GM19099 (cell line): Measurements from ENCODE around the gene ABCC10.

Experiments
- POLR2A ChIP-seq: IDR thresholded peaks from 3 replicates; pipeline ENCODE4 v1.6.1; 2011; ENCODE audit warnings: low read depth; ENCODE audit not compliant: insufficient read length; ENCODE audit errors: extremely low read depth

Gene ABCC10

GRCh38 chr6:43427406-43428111 lies at the start of gene ABCC10:
ABCC10 (plus strand) TSS chr6:43427541; CDS start chr6:43427979, 438 bp downstream.
- TF ChIP-seq POLR2A: peak; percentile 67

GRCh38 chr6:43377710-43378229 lies 49.6 kb upstream of the ABCC10 start:
- no peak for TF ChIP-seq POLR2A

- no peak for TF ChIP-seq POLR2A
Measured at GRCh38 chr6:43378631-43379030, 48.7 kb upstream of the ABCC10 start.

- TF ChIP-seq POLR2A: no peak
Measured at GRCh38 chr6:43383021-43383667, 44.2 kb upstream of the ABCC10 start.

GRCh38 chr6:43386492-43386891 lies 40.8 kb upstream of the ABCC10 start:
- no peak for TF ChIP-seq POLR2A

GRCh38 chr6:43389730-43390295 lies 37.5 kb upstream of the ABCC10 start:
- TF ChIP-seq POLR2A: no peak

GRCh38 chr6:43391440-43392031 lies 35.8 kb upstream of the ABCC10 start:
- no peak for TF ChIP-seq POLR2A

GRCh38 chr6:43393602-43394001 lies 33.7 kb upstream of the ABCC10 start:
- TF ChIP-seq POLR2A: no peak

GRCh38 chr6:43394982-43395381 lies 32.4 kb upstream of the ABCC10 start:
- no peak for TF ChIP-seq POLR2A

- TF ChIP-seq POLR2A: no peak
Measured at GRCh38 chr6:43395776-43396175, 31.6 kb upstream of the ABCC10 start.

- TF ChIP-seq POLR2A: no peak
Measured at GRCh38 chr6:43396408-43397149, 30.8 kb upstream of the ABCC10 start.

GRCh38 chr6:43399932-43400487 lies 27.3 kb upstream of the ABCC10 start:
- no peak for TF ChIP-seq POLR2A

GRCh38 chr6:43401730-43402129 lies 25.6 kb upstream of the ABCC10 start:
- TF ChIP-seq POLR2A: no peak

- TF ChIP-seq POLR2A: no peak
Measured at GRCh38 chr6:43402820-43403219, 24.5 kb upstream of the ABCC10 start.
